GM12801 (cell line): ENCODE data around the gene SESTD1.

ENCODE experiments used
- TF ChIP-seq, protein P1 (sequence below): IDR thresholded peaks from one replicate; pipeline ENCODE4 v1.5.1; 2011; ENCODE audit warnings: control low read depth; ENCODE audit not compliant: insufficient read length; ENCODE audit errors: extremely low read depth

The SESTD1 gene

DNA sequence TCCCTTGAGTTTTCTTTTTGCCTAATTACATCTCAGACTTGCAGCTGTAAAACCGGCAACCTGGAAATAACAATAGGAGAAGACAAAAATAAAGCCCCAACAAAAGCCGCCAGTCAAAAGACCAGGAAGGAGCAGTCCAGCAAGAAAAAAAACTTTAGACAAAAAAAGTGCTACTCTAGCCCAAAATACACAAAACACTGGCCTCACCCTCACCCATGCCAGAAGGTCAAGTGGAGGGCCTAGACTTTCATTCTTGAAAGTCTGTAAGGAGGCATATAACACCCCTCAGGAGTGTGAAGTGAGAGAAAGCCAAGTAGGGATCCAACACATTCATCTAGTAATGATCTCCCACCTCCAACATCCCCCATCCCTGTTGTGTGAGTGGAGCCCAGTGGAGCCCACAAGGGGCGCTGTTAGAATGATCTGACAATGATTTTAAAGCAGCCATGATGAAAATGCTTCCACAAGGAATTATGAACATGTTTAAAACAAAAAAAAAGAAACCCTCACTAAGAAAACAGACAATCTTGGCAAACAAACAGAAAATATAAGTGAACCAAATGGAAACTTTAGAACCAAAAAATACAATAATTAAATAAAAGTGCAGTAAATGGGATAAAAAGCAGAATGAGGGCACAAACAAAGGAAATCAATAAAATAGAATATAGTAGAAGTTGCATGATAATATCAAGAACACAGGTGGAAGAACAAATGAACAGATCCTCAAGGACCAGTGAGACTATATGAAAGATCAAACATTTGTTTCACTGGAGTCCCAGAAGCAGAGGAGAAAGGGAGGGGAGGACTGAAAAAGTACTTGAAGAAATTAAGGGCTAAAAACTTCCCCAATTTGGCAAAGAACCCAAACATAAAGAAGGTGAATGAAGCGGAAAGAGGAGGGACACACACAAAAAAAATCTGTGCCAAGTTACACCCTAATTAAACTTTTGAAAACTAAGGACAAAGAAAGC lies 23.9 kb downstream of the SESTD1 start:
- TF ChIP-seq, protein P1, sequence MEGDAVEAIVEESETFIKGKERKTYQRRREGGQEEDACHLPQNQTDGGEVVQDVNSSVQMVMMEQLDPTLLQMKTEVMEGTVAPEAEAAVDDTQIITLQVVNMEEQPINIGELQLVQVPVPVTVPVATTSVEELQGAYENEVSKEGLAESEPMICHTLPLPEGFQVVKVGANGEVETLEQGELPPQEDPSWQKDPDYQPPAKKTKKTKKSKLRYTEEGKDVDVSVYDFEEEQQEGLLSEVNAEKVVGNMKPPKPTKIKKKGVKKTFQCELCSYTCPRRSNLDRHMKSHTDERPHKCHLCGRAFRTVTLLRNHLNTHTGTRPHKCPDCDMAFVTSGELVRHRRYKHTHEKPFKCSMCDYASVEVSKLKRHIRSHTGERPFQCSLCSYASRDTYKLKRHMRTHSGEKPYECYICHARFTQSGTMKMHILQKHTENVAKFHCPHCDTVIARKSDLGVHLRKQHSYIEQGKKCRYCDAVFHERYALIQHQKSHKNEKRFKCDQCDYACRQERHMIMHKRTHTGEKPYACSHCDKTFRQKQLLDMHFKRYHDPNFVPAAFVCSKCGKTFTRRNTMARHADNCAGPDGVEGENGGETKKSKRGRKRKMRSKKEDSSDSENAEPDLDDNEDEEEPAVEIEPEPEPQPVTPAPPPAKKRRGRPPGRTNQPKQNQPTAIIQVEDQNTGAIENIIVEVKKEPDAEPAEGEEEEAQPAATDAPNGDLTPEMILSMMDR: no peak

- TF ChIP-seq, protein P1: no peak
These were observed 24.8 kb downstream of the SESTD1 start for GRCh38 chr2:179239838-179240237.

- TF ChIP-seq, protein P1: no peak
These were observed 25.4 kb downstream of the SESTD1 start for GRCh38 chr2:179239195-179239594.

DNA sequence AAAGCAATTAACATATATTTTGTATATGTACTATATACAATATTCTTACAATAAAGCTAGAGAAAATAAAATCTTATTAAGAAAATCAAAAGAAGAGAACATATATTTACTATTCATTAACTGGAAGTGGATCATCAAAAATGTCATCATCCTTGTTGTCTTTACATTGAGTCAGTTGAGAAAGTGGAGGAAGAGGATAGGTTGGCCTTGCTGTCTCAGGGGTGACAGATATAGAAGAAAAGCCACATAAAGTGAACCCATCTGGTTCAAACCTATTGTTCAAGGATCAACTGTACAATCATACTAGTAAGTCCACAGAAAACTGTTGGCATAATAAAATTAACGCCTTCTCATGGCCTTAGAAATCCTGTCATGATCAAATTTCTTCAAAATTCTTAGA lies 26.6 kb downstream of the SESTD1 start:
- TF ChIP-seq, protein P1: no peak

DNA sequence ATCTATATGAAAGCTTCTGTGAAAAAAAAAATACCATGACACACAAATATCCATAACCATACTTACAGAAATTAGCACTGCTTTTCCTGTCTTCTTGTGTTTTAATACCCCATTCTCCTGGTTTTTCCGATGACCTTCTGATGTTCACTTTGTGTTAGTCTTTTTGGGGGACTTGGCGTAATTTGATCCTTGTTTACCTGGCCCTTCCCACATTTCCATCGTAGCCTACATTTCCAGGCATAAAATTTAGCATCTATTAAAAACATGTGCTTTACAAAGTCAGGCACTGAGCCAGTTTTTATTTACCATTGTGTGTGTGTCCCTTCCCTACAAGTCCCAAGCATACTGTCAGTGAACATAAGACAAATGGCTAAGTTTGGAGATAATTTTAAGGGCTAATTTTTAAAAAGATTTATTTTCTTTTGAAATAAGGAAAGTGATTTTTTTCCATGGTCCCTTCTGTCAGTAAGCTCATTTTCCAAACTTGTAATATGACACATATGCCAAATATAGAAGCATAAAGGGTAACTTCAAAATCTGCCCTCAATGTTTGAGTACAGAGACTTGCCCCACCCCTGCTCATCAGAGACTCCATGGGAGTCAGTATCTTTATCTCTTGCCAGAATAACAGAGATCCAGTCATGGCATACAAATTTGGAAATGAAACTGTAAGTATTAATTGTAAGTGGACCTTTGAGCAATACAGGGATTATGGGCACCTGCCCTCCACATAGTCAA lies 27.3 kb downstream of the SESTD1 start:
- TF ChIP-seq, protein P1: no peak

DNA sequence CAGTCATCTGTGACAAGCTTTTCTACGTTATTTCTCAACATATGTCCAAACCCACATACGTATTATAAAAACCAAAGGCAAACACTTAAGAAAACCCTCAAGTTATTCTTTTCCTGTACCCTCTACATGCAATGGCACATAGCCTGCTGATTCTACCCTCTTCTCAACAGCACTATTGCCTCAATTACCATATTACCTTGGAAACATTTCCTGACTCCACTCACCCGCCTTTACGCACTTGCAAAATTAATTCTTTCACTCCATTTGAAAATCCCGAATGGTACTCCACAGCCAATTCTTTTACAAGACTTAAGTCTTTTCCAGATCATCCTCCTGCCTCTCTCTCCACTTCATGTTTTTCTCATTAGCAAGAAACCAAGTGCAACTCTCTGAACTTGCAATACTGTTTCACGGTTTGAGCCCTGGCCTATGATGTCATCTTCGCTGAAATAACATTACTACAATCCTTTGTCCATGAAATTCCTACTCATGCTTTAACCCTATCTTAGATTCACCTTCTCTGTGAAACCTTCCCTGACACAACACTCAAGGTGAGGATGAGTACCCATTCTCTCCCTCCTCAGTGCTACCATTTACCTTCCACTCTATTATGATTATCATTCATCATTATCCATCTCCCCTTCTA lies 29.0 kb downstream of the SESTD1 start:
- TF ChIP-seq, protein P1: no peak

DNA sequence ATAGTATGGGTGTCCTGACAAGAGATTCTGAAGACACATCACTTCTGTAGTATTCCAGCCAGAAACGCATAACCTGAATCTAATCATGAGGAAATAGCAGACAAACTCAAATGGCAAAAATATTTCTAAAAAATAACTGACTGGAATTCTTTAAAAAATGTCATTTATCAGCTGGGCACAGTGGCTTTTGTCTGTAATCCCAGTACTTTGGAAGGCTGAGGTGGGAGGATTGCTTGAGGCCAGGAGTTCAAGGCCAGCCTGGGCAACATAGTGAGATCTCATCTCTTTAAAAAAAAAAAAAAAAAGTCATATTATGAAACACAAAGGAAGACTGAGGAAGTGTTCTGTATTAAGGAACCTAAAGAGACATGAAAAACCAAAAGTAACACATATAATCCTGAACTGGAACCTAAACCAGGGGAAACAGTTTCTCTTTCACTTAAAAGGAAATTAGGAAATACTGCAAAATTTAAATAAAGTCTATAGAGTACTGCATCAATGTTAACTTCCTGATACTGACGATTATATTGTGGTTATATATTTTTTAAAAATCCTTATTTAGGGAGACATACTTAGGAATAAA lies 29.9 kb downstream of the SESTD1 start:
- TF ChIP-seq, protein P1: no peak
